GM23338 (cell line): Measurements from ENCODE around the gene SLC22A16.

ENCODE experiments used
- CREB1 ChIP-seq: fragments of 250-450 bp; sonication (Bioruptor Pico); IDR thresholded peaks from 2 replicates; pipeline ENCODE4 v1.5.0; 2020; ENCODE audit warnings: low read depth, mild to moderate bottlenecking, moderate library complexity
- CTCF ChIP-seq, 2 experiments: fragments of 200-600 bp in 1 of 2; sonication (generic) in 1 of 2; conservative IDR thresholded peaks; 2 replicates each; pipeline versions ENCODE4 v1.5.1 to v1.6.1; 2016 to 2017; ENCODE audit warnings: antibody characterized with exemption in 2 of 2, low read depth in 2 of 2, mild to moderate bottlenecking in 2 of 2, moderate library complexity in 1 of 2
- EZH2 ChIP-seq: fragments of 200-600 bp; sonication (generic); IDR thresholded peaks from one replicate; pipeline ENCODE4 v1.8.0; 2017; ENCODE audit warnings: antibody characterized with exemption, mild to moderate bottlenecking, low read depth; ENCODE audit not compliant: unreplicated experiment
- EZH2phosphoT487 ChIP-seq: fragments of 200-600 bp; sonication (generic); IDR thresholded peaks from one replicate; pipeline ENCODE4 v1.8.1; 2018; ENCODE audit warnings: antibody characterized with exemption; ENCODE audit not compliant: unreplicated experiment
- JUNB ChIP-seq: IDR thresholded peaks from one replicate; pipeline ENCODE4 v1.6.1; 2016; ENCODE audit warnings: antibody characterized with exemption; ENCODE audit not compliant: unreplicated experiment
- NANOG ChIP-seq: IDR thresholded peaks from 2 replicates; pipeline ENCODE4 v1.6.1; 2016; ENCODE audit warnings: antibody characterized with exemption, borderline replicate concordance
- POLR2AphosphoS5 ChIP-seq: IDR thresholded peaks from 2 replicates; pipeline ENCODE4 v1.6.1; 2016; ENCODE audit warnings: antibody characterized with exemption, low read depth
- REST ChIP-seq: IDR thresholded peaks from one replicate; pipeline ENCODE4 v1.6.1; 2018; ENCODE audit warnings: antibody characterized with exemption; ENCODE audit not compliant: unreplicated experiment
- STAT1 ChIP-seq: IDR thresholded peaks from one replicate; pipeline ENCODE4 v1.6.1; 2016; ENCODE audit warnings: antibody characterized with exemption; ENCODE audit not compliant: unreplicated experiment
- ZNF114 ChIP-seq: fragments of 250-450 bp; sonication (Bioruptor Pico); IDR thresholded peaks from 2 replicates; pipeline ENCODE4 v1.5.0; 2020; ENCODE audit warnings: mild to moderate bottlenecking, moderate library complexity
- ZNF331 ChIP-seq: fragments of 250-450 bp; sonication (Bioruptor Pico); IDR thresholded peaks from 2 replicates; pipeline ENCODE4 v1.5.0; 2020; ENCODE audit warnings: low read depth, mild to moderate bottlenecking, moderate library complexity
- TF ChIP-seq, protein P1 (sequence below): IDR thresholded peaks from 2 replicates; pipeline ENCODE4 v1.6.1; 2016; ENCODE audit warnings: antibody characterized with exemption
- TF ChIP-seq, protein P2 (sequence below): fragments of 250-450 bp; sonication (Bioruptor Pico); IDR thresholded peaks from 2 replicates; pipeline ENCODE4 v1.5.0; 2020; ENCODE audit warnings: mild to moderate bottlenecking, moderate library complexity

- TF ChIP-seq EZH2, result no peak
- no peak for TF ChIP-seq REST
- TF ChIP-seq CTCF (conservative IDR thresholded peaks at IDR 0.05; ENCODE audit: low read depth in 2 of 2), result no peak
- TF ChIP-seq POLR2AphosphoS5, result no peak
- TF ChIP-seq EZH2phosphoT487, result no peak
- no peak for TF ChIP-seq CREB1 (CRISPR knock-in tag)
- no peak for TF ChIP-seq ZNF331 (CRISPR knock-in tag)
- TF ChIP-seq, protein P1, sequence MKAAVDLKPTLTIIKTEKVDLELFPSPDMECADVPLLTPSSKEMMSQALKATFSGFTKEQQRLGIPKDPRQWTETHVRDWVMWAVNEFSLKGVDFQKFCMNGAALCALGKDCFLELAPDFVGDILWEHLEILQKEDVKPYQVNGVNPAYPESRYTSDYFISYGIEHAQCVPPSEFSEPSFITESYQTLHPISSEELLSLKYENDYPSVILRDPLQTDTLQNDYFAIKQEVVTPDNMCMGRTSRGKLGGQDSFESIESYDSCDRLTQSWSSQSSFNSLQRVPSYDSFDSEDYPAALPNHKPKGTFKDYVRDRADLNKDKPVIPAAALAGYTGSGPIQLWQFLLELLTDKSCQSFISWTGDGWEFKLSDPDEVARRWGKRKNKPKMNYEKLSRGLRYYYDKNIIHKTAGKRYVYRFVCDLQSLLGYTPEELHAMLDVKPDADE, result no peak
- no peak for TF ChIP-seq ZNF114 (CRISPR knock-in tag)
- no peak for TF ChIP-seq JUNB
- TF ChIP-seq STAT1, result no peak
- TF ChIP-seq NANOG, result no peak
- TF ChIP-seq, protein P2, sequence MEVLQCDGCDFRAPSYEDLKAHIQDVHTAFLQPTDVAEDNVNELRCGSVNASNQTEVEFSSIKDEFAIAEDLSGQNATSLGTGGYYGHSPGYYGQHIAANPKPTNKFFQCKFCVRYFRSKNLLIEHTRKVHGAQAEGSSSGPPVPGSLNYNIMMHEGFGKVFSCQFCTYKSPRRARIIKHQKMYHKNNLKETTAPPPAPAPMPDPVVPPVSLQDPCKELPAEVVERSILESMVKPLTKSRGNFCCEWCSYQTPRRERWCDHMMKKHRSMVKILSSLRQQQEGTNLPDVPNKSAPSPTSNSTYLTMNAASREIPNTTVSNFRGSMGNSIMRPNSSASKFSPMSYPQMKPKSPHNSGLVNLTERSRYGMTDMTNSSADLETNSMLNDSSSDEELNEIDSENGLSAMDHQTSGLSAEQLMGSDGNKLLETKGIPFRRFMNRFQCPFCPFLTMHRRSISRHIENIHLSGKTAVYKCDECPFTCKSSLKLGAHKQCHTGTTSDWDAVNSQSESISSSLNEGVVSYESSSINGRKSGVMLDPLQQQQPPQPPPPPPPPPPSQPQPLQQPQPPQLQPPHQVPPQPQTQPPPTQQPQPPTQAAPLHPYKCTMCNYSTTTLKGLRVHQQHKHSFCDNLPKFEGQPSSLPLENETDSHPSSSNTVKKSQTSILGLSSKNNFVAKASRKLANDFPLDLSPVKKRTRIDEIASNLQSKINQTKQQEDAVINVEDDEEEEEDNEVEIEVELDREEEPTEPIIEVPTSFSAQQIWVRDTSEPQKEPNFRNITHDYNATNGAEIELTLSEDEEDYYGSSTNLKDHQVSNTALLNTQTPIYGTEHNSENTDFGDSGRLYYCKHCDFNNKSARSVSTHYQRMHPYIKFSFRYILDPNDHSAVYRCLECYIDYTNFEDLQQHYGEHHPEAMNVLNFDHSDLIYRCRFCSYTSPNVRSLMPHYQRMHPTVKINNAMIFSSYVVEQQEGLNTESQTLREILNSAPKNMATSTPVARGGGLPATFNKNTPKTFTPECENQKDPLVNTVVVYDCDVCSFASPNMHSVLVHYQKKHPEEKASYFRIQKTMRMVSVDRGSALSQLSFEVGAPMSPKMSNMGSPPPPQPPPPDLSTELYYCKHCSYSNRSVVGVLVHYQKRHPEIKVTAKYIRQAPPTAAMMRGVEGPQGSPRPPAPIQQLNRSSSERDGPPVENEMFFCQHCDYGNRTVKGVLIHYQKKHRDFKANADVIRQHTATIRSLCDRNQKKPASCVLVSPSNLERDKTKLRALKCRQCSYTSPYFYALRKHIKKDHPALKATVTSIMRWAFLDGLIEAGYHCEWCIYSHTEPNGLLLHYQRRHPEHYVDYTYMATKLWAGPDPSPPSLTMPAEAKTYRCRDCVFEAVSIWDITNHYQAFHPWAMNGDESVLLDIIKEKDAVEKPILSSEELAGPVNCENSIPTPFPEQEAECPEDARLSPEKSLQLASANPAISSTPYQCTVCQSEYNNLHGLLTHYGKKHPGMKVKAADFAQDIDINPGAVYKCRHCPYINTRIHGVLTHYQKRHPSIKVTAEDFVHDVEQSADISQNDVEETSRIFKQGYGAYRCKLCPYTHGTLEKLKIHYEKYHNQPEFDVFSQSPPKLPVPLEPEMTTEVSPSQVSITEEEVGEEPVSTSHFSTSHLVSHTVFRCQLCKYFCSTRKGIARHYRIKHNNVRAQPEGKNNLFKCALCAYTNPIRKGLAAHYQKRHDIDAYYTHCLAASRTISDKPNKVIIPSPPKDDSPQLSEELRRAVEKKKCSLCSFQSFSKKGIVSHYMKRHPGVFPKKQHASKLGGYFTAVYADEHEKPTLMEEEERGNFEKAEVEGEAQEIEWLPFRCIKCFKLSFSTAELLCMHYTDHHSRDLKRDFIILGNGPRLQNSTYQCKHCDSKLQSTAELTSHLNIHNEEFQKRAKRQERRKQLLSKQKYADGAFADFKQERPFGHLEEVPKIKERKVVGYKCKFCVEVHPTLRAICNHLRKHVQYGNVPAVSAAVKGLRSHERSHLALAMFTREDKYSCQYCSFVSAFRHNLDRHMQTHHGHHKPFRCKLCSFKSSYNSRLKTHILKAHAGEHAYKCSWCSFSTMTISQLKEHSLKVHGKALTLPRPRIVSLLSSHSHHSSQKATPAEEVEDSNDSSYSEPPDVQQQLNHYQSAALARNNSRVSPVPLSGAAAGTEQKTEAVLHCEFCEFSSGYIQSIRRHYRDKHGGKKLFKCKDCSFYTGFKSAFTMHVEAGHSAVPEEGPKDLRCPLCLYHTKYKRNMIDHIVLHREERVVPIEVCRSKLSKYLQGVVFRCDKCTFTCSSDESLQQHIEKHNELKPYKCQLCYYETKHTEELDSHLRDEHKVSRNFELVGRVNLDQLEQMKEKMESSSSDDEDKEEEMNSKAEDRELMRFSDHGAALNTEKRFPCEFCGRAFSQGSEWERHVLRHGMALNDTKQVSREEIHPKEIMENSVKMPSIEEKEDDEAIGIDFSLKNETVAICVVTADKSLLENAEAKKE (CRISPR knock-in tag), result no peak
These were observed 48.3 kb downstream of the SLC22A16 start for GRCh38 chr6:110428153-110428552.
